HG03095 (cell line): ENCODE results near the gene BBS4.
A peak's percentile ranks its signal among the peaks of the same experiment; 100 is the strongest.
"Not testable (repeated sequence)": the region's sequence is repeated elsewhere in the genome, so short reads cannot be mapped to it uniquely, and the experiment has no call there.

Experiments
- ATAC-seq: cut with Tn5 transposase; IDR thresholded peaks from one replicate; pipeline ENCODE4 v1.9.1; 2021; ENCODE audit warnings: moderate library complexity; ENCODE audit not compliant: unreplicated experiment

BBS4 gene, protein sequence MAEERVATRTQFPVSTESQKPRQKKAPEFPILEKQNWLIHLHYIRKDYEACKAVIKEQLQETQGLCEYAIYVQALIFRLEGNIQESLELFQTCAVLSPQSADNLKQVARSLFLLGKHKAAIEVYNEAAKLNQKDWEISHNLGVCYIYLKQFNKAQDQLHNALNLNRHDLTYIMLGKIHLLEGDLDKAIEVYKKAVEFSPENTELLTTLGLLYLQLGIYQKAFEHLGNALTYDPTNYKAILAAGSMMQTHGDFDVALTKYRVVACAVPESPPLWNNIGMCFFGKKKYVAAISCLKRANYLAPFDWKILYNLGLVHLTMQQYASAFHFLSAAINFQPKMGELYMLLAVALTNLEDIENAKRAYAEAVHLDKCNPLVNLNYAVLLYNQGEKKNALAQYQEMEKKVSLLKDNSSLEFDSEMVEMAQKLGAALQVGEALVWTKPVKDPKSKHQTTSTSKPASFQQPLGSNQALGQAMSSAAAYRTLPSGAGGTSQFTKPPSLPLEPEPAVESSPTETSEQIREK

DNA sequence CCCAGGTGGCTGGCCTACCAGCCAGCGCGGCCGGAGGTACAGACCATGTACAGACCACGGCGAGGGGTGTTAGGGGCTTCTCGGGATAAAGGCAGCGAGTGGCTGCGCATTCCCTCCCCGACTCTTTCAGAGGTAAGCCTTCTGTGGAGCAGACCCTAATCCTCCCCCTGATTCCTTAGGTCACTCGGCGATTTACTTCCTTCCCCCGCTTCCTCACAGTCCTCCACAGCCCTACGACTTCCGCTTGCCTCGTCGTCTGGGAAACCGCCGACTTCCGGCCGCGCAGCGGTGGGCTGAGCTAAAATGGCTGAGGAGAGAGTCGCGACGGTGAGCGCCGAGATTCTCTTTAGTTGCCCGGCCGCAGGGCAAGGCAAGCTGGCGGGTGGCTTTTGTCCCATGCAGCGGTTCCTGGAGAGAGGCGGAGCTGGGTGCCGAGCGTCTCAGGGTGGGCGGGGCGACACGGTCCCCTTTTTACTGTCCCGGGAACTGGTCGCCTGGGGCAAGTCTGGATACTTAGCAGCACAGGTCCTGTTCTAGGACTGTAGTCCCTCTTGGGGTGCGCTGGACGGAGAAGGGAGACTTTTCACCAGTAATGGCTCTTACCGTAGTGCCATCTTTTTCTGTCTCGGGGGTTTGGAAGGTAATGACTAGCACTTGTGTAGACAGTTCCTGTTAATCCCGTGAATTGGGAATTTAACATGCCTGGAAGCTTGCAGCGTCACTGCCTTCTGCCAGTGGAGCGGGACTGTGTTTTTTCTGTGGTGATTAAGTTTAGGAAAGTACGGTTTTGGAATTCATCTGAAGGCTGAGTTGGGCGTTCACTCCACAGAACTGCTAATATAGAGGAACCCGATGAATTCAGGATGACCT, at the start of gene BBS4, which contains the start of gene HIGD2B:
Gene BBS4, plus strand, starts transcription at position 283 of the 870 bp plus-strand sequence. Its CDS starts 21 bp downstream, at position 304.
Gene HIGD2B, minus strand, starts transcription at position 258 of the 870 bp plus-strand sequence. CDS start 9,808 bp downstream, outside the sequence.
- peak; percentile 98 for ATAC-seq

DNA sequence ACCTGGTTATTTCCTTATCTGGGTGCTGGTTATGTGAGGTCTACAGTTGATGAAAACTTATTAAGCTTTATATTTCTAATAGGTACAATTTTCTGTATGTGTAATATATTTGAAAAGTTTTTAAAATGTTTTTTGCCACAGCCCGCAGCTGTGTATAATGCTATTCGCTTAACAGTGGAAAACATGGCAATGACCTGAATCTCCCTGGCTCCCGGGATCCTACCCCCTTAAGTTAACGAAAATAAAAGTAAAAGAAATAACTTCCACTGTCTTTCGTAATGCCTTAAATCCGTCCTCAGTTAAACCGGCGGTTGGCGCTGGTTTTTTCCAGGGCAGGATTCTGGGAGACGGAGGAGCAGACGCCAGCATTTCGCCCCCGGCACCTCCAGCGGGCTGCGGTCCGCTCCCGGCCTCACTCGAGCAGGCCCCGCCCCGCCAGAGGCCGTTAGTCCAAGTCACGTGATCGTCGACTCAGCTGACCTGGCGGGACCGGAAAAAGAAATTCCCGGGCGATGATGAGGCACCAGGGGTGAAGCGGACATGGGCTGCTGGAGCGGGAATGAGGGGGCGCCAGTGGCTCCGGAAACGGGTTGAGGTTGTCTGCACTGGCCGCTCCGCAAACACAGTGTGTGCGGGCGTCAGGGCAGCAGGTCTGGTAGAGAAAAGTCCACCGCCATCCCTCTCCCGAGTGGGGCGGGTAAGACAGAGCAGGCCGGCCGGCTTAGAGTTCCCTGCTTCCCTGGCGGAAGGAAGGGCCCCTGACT, 49.3 kb upstream of the BBS4 start:
- ATAC-seq = not testable (repeated sequence)

DNA sequence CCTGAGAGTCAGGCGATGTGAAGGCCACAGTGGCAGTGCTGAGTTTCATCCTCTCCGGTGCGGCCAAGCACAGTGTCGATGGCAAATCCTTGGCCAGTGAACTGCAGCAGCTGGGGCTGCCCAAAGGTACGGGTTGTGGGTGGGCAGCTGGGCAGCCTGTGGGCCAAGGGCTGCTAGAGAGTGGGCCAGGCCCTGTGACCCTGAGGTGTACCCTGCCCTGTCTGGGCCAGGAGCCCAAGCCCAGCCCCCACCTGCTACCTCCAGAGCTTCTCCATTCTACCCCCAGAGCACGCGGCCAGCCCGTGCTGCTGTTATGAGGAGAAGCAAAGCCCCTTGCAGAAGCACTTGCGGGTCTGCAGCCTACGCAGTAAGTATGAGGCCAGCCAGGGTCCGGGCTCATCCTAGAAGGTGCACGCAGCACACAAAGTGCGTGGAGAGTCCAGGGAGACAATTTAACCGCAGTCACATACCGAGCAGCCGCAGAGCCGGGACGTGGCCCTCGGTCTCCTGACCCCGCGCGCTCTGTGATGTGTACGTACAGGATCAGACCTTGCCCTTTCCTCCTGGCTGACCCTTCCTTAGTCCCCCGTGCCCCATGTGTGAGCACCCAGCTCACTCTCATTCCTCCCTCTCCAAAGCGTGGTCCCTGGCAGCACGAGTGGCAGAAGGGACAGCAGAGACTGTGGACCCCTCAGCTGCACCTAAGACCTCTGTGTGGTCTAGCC, 46.1 kb upstream of the BBS4 start:
- ATAC-seq = not testable (repeated sequence)

DNA sequence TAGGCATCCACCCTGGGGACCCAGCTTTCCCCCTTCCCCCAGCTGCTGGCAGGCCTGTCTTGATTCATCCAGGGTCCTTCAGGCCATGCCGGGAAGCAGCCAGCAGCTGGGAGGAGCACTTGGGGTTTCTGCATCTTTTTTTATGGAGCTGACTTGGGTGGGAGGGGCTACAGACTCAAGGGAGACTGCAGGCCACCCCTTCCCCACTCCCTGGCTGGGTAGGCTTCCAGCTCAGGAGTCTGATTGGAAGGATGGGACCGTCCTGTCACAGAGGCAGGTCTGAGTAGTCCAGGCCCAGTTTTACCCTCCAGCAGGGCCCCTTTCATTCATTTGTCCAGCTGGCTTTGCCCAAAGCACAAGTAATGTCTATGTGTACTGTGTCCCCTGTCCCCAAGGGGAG, 43.7 kb upstream of the BBS4 start:
- ATAC-seq = not testable (repeated sequence)

DNA sequence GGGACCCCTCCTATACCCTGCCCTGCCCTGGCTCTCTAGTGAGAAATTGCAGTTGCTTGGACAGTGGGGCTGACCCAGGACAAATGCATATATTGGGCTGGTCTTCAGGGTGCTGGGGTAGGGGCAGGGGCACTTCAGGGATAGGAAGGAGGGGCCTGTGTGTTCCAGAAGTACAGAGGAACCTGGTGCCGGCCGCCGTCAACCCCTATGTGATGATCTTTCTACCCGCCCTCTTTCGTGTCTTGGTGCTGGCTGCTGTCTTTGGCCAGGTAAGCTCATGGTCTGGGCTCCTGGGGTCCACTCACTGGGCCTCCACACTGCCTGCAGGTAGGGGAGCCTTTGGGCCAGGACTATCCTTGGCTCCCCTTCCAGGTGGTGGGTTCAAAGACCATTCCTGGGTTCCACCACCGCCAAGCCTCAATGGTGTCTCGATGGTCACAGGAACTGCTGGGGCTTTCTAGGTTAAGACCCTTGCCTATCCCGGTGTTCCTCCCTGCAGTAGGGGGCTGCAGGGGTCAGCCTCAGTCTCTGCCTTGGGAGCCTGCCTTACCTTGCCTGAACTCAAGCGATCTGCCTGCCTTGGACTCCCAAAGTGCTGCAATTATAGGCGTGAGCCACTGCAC, 37.3 kb upstream of the BBS4 start:
- not testable (repeated sequence) for ATAC-seq

DNA sequence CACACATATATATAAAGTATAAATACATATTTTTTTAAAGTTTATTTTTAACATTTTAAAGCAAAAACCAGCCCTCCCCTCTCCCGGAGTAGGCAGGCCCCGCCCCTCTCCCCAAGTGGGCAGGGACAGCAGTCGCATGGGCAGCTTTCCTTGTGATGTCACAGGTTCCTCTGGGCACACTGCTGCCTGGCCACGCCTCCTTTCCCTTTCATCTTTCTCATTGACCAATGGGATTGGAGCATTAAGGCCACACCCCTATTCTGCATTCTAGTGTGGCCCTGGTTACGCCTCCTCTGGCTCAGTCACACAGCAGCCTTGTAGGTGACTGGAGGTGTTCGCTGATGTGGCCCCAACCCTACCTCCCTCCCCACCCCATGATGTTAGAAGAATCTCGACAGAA, 31.6 kb upstream of the BBS4 start, which contains the start of gene GOLGA6B:
Gene GOLGA6B, plus strand, starts transcription at position 301 of the 400 bp plus-strand sequence. Its CDS starts 41 bp downstream, at position 342.
- not testable (repeated sequence) for ATAC-seq

DNA sequence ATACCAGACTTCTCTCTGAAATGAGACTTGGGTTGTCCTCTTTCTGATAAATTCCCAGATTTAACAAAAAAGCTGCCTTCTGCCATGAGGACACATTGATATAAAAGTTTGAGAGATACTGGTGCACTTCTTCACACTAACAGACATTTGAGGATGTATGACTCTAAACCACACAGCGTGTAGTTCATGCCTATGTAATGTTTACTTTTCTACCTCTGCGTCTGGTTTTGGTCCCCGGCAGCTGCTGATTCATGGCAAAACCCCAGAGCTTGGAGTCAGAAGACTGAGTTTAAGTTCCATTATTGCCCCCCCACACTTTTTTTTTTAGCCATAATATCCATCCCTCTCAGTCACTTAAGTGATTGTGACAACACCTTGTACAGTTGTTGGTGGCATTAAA, 30.0 kb upstream of the BBS4 start:
- ATAC-seq = not testable (repeated sequence)

DNA sequence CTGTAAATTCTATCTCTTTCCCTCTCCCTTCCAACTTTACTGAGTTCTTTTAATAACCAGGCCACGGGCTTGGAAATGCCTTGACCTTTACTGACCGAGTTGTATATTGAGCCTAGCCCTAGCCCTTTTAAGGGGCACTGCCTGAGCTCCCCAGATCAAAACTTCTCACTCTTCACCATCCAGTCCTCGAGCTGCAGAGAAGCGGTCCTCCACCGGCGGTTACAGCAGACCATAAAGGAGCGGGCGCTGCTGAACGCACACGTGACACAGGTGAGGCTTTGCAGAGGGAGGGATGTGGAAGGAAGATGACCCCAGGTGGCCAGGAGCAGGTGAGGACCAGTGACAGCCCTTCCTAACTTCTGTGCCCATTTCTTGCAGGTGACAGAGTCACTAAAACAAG, 24.9 kb upstream of the BBS4 start:
- ATAC-seq = not testable (repeated sequence)

DNA sequence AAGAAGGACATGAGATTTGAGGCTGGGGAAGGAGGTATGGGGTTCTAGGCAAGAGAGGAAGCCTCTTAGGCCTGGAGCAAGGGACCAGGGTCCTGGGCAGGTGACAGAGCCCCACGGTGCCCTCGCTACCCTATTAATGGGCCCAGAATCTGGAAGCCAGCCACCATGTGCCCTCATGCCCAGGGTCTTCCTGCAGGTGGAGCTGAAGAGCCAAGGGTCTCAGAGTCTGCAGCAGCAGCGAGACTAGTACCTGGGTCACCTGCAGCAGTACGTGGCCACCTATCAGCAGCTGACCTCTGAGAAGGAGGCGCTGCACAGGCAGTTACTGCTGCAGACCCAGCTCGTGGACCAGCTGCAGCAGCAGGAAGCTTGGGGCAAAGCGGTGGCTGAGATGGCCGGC, 22.1 kb upstream of the BBS4 start:
- ATAC-seq = not testable (repeated sequence)

DNA sequence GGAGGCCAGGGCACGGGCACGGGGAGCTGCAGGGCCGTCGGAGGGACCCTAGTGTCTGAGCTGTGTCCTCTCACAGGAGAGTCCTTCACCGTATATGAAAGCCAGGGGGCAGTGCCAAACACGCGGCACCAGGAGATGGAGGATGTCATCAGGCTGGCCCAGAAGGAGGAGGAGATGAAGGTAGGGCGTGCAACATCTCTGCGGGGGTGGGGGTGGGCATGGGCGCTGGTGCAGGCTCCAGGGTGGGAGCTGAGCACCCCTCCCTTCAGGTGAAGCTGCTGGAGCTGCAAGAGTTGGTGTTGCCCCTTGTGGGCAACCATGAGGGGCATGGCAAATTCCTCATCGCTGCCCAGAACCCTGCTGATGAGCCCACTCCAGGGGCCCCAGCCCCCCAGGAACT, 20.3 kb upstream of the BBS4 start:
- not testable (repeated sequence) for ATAC-seq

DNA sequence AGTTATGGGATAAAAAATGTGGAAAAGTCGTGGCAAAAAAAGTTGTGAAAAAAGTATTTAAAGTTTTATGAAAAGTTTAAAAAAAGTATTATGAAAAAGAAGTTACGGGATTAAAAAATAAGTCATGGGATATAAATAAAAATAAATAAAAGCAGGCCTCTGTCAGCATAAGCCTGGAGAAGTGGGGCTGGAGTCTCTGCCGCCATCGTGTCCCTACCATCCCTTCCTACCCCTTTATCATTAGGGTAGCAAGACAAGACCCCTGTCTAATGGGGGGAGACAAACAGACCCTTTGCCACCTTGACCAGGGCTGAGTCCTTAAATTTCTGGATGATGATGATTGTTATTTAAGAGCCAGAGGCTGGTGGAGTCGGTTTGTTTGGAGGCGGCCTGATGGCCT, 16.2 kb upstream of the BBS4 start:
- not testable (repeated sequence) for ATAC-seq

DNA sequence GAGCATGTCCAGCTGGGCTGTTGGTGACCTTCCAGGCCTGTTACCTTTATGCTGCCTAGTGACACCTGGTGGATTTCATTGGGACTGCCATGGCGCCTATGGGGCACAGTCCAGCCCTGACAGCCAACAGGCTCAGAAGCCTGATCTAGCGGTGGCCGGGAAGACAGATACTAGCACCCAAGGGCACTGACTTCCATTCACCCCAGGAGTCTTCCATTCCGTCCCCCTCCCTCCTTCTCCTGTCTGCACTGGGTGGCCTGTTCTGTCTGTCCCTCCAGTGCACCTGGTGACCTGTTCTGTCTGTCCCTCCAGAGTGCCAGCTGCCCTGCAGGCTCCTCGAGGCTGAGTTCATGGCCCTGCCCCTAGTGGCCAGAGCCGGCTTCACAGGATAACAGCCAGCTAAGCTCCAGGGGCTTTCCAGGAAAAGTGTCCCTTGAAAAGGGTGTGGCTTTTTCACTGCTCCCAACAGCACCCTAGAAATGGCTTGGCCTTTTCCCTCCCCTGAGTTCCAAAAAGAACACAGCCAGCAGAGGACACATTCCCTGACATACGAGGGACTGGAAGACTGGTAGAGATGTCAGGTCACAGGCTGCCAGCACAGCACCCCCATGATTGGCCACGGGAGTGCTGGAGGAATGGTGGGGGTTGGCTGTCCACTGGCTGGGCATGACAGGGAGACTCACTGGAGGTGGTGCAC, 15.2 kb upstream of the BBS4 start:
- peak; percentile 89 for ATAC-seq

DNA sequence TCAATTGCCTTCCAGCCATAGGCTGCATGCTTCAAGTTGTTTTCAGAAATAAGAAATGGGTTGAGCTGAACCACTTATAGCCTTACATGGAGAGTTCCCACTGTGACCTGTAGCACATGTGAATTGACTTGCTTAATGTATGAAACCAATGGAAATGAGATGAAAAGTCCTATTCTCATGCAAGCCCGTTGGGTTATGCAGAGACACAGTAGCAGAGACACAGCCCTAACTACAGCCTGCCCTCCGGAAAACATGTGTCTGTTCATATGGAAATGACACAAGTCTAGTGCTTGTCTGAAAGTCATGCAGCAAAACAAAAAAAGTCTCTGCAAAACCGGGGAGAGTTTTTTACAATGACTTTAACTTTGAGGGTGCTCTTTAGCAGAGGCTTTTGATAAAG, 14.5 kb upstream of the BBS4 start:
- ATAC-seq = no peak

DNA sequence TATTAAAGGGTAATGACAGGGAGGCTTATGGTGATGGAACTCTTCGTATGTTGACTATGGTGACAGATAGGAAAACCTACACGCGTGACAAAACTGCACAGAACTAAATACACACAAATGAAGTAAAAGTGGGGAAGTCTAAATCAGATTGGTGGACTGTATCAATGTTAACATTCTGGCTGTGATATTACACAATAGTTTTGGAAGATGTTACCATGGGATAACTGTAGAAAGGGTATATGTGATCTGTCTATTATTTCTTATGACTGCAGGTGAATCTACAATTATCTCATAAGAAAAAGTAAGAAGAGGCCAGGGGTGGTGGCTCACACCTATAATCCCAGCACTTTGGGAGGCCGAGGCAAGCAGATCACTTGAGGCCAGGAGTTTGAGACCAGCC, 9.2 kb upstream of the BBS4 start:
- ATAC-seq = no peak

DNA sequence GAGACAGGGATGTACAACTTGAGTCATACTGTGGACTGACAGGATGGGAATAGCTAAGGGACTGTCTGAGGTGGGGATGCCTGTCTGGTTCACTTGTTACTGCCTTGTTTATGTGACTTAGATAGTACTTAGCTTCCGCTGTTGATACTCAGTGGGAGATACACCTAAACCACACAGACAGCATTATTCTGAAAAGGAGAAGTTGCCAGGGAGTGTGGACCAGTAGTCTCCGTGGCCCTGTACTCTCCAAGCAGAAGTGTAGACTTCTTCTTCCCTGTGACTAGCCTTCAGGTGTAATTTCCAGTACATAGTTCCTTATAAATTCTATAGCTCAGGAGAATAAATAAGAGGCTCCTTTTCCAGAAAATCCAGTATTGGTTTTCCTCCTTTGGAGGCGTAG, 5.1 kb upstream of the BBS4 start:
- no peak for ATAC-seq

DNA sequence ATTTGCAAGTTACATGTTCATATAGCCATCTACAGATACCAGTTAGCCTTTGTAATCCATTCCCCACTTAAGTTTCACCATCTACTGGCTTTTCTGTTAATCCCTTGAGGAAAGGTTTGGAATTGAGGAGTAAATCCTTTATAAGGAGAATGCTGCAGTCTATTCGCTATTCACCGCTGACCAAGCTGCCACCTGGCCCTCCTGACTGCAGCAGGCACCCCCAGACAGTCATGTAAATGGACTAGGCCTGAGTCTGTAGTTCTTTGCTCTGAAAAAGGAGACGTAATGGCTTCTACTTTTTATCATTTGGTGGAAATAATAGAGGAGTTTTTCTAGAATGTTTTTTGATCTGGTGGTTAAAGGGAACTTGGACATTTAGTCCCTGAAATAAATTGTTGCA, 3.2 kb upstream of the BBS4 start:
- no peak for ATAC-seq

DNA sequence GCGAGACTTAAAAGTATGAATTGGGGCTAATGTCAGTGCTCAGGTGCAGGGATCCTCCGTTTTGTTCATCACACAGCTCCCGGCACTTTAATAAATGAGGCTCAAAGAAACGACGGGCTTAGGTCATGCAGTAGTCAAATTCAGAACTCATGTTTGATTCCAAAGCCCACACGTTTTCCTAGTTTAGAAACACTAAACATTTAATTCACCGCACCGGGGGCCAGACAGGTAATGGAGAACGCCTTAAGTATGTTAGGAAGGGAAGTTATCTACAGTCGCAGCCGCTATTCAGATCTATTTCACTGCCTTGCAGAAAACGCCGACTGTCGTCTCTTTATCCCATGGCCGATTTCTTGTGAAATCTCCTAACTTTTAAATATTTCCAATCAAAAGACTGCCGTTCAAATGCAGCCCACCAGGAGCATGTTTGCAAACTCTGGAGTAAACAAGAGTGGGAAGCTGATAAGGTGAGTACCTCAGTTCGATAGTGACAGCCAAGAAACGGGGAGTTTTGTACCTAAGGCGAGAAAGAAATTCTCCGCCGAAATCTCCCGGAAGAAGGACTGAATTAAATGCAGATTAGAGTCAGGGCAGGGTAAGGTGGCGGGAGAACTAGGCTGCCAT, 594 bp upstream of the BBS4 start:
- peak; percentile 18 for ATAC-seq

DNA sequence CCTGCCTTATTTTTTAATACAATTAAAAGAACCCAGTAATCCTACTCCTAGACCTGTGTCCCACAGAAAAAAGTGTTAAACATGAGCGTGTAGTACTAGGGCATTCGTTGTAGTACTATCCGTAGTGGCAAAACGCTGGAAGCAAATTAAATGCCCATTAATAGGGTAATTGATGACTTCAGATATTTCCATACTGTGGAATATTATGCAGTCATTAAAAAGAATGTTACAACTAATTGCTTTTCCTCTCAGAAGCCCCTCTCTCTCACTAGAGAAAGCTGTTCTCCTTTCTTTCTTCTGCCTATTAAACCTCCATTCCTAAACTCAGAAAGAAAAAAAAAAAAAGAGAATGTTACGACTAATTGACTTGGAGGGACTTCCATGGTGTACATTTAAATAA, 2.7 kb downstream of the BBS4 start:
- ATAC-seq = no peak
